ENCODE measurements around the gene WWTR1.

WWTR1 gene

GRCh38 chr3:149486726-149487125 is 171.1 kb downstream of the WWTR1 start:
- no peak overlapping the region for H3K27ac Mint-ChIP-seq
- no peak for TF ChIP-seq CTCF (IDR thresholded peaks at IDR 0.05; ENCODE audit: unreplicated experiment in 3 of 3)
- H3K4me3 Mint-ChIP-seq: no peak overlapping the region
- H3K36me3 Mint-ChIP-seq (ENCODE audit: low read depth): no peaks in the 10 kb centered on the region
- H3K4me1 Mint-ChIP-seq: peaks cover 26% of the 10 kb centered on the region
- peaks cover 2% of the 10 kb centered on the region for H3K9me3 Mint-ChIP-seq
- peaks cover 1% of the 10 kb centered on the region for H3K27me3 Mint-ChIP-seq (ENCODE audit: low read depth)

- H3K27me3 Mint-ChIP-seq (ENCODE audit: low read depth): no peaks in the 10 kb centered on the region
- no peak overlapping the region for H3K4me3 Mint-ChIP-seq
- H3K36me3 Mint-ChIP-seq (ENCODE audit: low read depth): no peaks in the 10 kb centered on the region
- no peak for TF ChIP-seq CTCF (IDR thresholded peaks at IDR 0.05; ENCODE audit: unreplicated experiment in 3 of 3)
- no peaks in the 10 kb centered on the region for H3K9me3 Mint-ChIP-seq
- H3K27ac Mint-ChIP-seq: peak overlapping the region; percentile 2 to 54 (median 54)
- H3K4me1 Mint-ChIP-seq: peaks cover 41% of the 10 kb centered on the region
These were observed 176.3 kb downstream of the WWTR1 start for GRCh38 chr3:149481491-149481890.

GRCh38 chr3:149481056-149481455 is 176.8 kb downstream of the WWTR1 start:
- Mint-ChIP-seq H3K27ac (peak overlapping the region in 2 of 3 experiments; percentile 54), H3K27me3 (ENCODE audit: low read depth) (no peaks in the 10 kb centered on the region), H3K9me3 (no peaks in the 10 kb centered on the region), H3K4me1 (peaks cover 41% of the 10 kb centered on the region), H3K4me3 (no peak overlapping the region), H3K36me3 (ENCODE audit: low read depth) (no peaks in the 10 kb centered on the region)
- TF ChIP-seq CTCF (IDR thresholded peaks at IDR 0.05; ENCODE audit: unreplicated experiment in 3 of 3): no peak

GRCh38 chr3:149480326-149481017 is 177.4 kb downstream of the WWTR1 start:
- Mint-ChIP-seq H3K4me3 (no peak overlapping the region), H3K9me3 (no peaks in the 10 kb centered on the region), H3K27ac (peak overlapping the region; percentile 79 to 87 (median 86)), H3K36me3 (ENCODE audit: low read depth) (no peaks in the 10 kb centered on the region), H3K4me1 (peaks cover 45% of the 10 kb centered on the region), H3K27me3 (ENCODE audit: low read depth) (no peaks in the 10 kb centered on the region)
- peak; percentile 81 to 89 (median 83) for TF ChIP-seq CTCF (IDR thresholded peaks at IDR 0.05; ENCODE audit: unreplicated experiment in 3 of 3)

- H3K36me3 Mint-ChIP-seq (ENCODE audit: low read depth): no peaks in the 10 kb centered on the region
- no peak for TF ChIP-seq CTCF (IDR thresholded peaks at IDR 0.05; ENCODE audit: unreplicated experiment in 3 of 3)
- H3K4me1 Mint-ChIP-seq: peaks cover 52% of the 10 kb centered on the region
- no peak overlapping the region for H3K4me3 Mint-ChIP-seq
- no peaks in the 10 kb centered on the region for H3K27me3 Mint-ChIP-seq (ENCODE audit: low read depth)
- peak overlapping the region; percentile 79 to 87 (median 86) for H3K27ac Mint-ChIP-seq
- no peaks in the 10 kb centered on the region for H3K9me3 Mint-ChIP-seq
These were observed 178.1 kb downstream of the WWTR1 start for GRCh38 chr3:149479621-149480325.

Data from nephron (organoid).